ENCODE data around the gene MICU1.
"Not testable (repeated sequence)": the region's sequence is repeated elsewhere in the genome, so short reads cannot be mapped to it uniquely, and the experiment has no call there.

MICU1 gene

GRCh38 chr10:72557362-72557761 is 68.5 kb downstream of the MICU1 start:
- no peak for DNase-seq

- DNase-seq, result no peak
Observed at GRCh38 chr10:72552857-72553256, 73.0 kb downstream of the MICU1 start.

GRCh38 chr10:72550239-72550638 is 75.6 kb downstream of the MICU1 start:
- DNase-seq, result no peak

GRCh38 chr10:72545546-72545945 is 80.3 kb downstream of the MICU1 start:
- no peak for DNase-seq

GRCh38 chr10:72543855-72544254 is 82.0 kb downstream of the MICU1 start:
- not testable (repeated sequence) for DNase-seq

GRCh38 chr10:72542396-72542815 is 83.5 kb downstream of the MICU1 start:
- DNase-seq, result no peak

- DNase-seq, result no peak
Observed at GRCh38 chr10:72541337-72541736, 84.5 kb downstream of the MICU1 start.

GRCh38 chr10:72540193-72540807 is 85.6 kb downstream of the MICU1 start:
- DNase-seq, result no peak

- no peak for DNase-seq
Observed at GRCh38 chr10:72539137-72539536, 86.7 kb downstream of the MICU1 start.

- no peak for DNase-seq
Observed at GRCh38 chr10:72525689-72526088, 100.2 kb downstream of the MICU1 start.

- DNase-seq, result no peak
Observed at GRCh38 chr10:72525277-72525676, 100.6 kb downstream of the MICU1 start.

GRCh38 chr10:72524489-72524888 is 101.4 kb downstream of the MICU1 start:
- DNase-seq, result no peak

- DNase-seq, result no peak
Observed at GRCh38 chr10:72523932-72524396, 101.9 kb downstream of the MICU1 start.

- DNase-seq, result no peak
Observed at GRCh38 chr10:72523062-72523461, 102.8 kb downstream of the MICU1 start.

GRCh38 chr10:72517244-72517643 is 108.6 kb downstream of the MICU1 start:
- no peak for DNase-seq

- no peak for DNase-seq
Observed at GRCh38 chr10:72515455-72515854, 110.4 kb downstream of the MICU1 start.

- DNase-seq, result no peak
Observed at GRCh38 chr10:72513910-72514309, 112.0 kb downstream of the MICU1 start.

- DNase-seq, result no peak
Observed at GRCh38 chr10:72511459-72511858, 114.4 kb downstream of the MICU1 start.

- DNase-seq, result no peak
Observed at GRCh38 chr10:72509941-72510340, 115.9 kb downstream of the MICU1 start.

- no peak for DNase-seq
Observed at GRCh38 chr10:72509206-72509799, 116.6 kb downstream of the MICU1 start.

- DNase-seq, result no peak
Observed at GRCh38 chr10:72508033-72508432, 117.8 kb downstream of the MICU1 start.

GRCh38 chr10:72506474-72506873 is 119.4 kb downstream of the MICU1 start:
- DNase-seq, result no peak

GRCh38 chr10:72505435-72505834 is 120.4 kb downstream of the MICU1 start:
- DNase-seq, result no peak

GRCh38 chr10:72503694-72504438 is 122.0 kb downstream of the MICU1 start:
- no peak for DNase-seq

All from activated naive CD4-positive, alpha-beta T cell treated with Interleukin-2 at 50 U/mL for 16 hours (primary cell).